Measurements from ENCODE around the gene ANO1.

DNA sequence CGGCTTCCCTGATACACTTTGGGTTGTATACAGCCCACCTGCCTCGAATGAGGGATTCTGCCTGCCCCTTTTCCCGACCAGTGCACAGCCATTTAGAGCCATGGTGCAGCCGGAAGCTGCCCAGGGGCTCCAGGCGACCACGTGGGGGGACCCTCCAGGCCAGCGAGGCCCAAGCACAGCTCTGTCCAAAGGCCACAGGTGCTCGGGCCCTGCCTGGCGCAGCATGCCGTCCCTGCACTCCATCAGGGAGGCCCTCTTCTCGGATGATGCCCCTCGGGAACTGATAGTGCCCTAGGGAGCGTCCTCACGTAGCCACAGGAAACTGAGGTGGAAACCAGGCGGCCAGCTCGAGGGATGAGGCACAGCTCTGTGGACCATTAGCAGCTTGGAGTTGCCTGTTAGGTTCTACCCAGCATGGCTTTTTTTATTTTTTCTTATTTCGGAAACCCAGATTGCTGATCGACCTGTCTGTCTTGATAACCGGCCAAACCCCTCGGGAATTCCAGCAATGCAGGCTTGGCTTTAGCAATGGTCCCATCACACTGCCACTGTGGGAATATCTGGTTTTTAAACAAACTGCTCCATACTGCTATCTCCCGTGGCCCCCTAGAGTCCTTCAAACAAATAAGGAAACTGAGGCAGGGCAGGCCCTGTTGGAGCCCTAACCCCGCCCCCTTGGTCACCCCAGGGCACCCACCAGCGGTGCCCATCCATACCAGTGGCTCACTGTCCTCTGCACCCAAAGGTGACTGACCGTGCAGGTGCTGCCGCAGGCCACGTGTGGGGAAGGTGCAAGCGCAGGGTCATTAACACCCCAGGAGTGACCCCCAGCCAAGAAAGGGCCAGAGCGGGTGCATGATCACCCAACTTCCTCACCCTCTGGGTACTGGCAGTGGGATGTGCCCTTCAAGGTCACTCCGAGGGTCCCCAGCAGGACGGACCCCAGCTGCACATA lies 8.0 kb downstream of the ANO1 start:
- TF ChIP-seq KDM1A (IDR thresholded peaks at IDR 0.05; ENCODE audit: low read depth), result no peak
- TF ChIP-seq, protein P1, sequence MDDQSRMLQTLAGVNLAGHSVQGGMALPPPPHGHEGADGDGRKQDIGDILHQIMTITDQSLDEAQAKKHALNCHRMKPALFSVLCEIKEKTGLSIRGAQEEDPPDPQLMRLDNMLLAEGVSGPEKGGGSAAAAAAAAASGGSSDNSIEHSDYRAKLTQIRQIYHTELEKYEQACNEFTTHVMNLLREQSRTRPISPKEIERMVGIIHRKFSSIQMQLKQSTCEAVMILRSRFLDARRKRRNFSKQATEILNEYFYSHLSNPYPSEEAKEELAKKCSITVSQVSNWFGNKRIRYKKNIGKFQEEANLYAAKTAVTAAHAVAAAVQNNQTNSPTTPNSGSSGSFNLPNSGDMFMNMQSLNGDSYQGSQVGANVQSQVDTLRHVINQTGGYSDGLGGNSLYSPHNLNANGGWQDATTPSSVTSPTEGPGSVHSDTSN (IDR thresholded peaks at IDR 0.05), result no peak
- TF ChIP-seq RCOR1 (IDR thresholded peaks at IDR 0.05; ENCODE audit: low read depth, low read length), result no peak
- no peak for TF ChIP-seq POLR2A (IDR thresholded peaks at IDR 0.05; ENCODE audit: low read length)
- TF ChIP-seq, protein P2, sequence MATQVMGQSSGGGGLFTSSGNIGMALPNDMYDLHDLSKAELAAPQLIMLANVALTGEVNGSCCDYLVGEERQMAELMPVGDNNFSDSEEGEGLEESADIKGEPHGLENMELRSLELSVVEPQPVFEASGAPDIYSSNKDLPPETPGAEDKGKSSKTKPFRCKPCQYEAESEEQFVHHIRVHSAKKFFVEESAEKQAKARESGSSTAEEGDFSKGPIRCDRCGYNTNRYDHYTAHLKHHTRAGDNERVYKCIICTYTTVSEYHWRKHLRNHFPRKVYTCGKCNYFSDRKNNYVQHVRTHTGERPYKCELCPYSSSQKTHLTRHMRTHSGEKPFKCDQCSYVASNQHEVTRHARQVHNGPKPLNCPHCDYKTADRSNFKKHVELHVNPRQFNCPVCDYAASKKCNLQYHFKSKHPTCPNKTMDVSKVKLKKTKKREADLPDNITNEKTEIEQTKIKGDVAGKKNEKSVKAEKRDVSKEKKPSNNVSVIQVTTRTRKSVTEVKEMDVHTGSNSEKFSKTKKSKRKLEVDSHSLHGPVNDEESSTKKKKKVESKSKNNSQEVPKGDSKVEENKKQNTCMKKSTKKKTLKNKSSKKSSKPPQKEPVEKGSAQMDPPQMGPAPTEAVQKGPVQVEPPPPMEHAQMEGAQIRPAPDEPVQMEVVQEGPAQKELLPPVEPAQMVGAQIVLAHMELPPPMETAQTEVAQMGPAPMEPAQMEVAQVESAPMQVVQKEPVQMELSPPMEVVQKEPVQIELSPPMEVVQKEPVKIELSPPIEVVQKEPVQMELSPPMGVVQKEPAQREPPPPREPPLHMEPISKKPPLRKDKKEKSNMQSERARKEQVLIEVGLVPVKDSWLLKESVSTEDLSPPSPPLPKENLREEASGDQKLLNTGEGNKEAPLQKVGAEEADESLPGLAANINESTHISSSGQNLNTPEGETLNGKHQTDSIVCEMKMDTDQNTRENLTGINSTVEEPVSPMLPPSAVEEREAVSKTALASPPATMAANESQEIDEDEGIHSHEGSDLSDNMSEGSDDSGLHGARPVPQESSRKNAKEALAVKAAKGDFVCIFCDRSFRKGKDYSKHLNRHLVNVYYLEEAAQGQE (IDR thresholded peaks at IDR 0.05), result no peak
- TF ChIP-seq, protein P3, sequence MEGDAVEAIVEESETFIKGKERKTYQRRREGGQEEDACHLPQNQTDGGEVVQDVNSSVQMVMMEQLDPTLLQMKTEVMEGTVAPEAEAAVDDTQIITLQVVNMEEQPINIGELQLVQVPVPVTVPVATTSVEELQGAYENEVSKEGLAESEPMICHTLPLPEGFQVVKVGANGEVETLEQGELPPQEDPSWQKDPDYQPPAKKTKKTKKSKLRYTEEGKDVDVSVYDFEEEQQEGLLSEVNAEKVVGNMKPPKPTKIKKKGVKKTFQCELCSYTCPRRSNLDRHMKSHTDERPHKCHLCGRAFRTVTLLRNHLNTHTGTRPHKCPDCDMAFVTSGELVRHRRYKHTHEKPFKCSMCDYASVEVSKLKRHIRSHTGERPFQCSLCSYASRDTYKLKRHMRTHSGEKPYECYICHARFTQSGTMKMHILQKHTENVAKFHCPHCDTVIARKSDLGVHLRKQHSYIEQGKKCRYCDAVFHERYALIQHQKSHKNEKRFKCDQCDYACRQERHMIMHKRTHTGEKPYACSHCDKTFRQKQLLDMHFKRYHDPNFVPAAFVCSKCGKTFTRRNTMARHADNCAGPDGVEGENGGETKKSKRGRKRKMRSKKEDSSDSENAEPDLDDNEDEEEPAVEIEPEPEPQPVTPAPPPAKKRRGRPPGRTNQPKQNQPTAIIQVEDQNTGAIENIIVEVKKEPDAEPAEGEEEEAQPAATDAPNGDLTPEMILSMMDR (IDR thresholded peaks at IDR 0.05), result no peak
- TF ChIP-seq SMC3 (IDR thresholded peaks at IDR 0.05), result no peak
- no peak for TF ChIP-seq JUN (IDR thresholded peaks at IDR 0.05)
- no peak for TF ChIP-seq CHD4 (IDR thresholded peaks at IDR 0.05; ENCODE audit: borderline replicate concordance)
- no peak for TF ChIP-seq EP300 (IDR thresholded peaks at IDR 0.05)
- no peak for TF ChIP-seq RFX5 (IDR thresholded peaks at IDR 0.05)
- TF ChIP-seq SREBF2 (IDR thresholded peaks at IDR 0.05), result no peak
- no peak for TF ChIP-seq RAD21 (conservative IDR thresholded peaks at IDR 0.05 in 1 of 2, IDR thresholded peaks at IDR 0.05 in 1 of 2)
- TF ChIP-seq KDM5A (IDR thresholded peaks at IDR 0.05), result no peak

All from A549 (cell line).